RWPE1 (cell line): ENCODE results near the gene FKBP7.

Experiments
- CTCF ChIA-PET: fragments of 350-600 bp; sonication (Branson Sonifier 250); formaldehyde crosslinking; extraction: SDS; loops from one replicate; lab custom pipeline; 2021; lab: Yijun Ruan, JAX
- POLR2A ChIA-PET: fragments of 400-600 bp; formaldehyde crosslinking; extraction: SDS; loops from one replicate; lab custom pipeline; 2020; ENCODE audit warnings: antibody characterized with exemption; ENCODE audit not compliant: low non-redundant PET; lab: Yijun Ruan, JAX
- DNase-seq: peaks from one replicate; pipeline ENCODE4 v3.0.0; 2012; ENCODE audit warnings: low spot score
- H3K27ac ChIP-seq: fragments of 450-650 bp; 2 replicates; pipeline ENCODE4 v1.5.1; 2017
- TF ChIP-seq, protein P1 (sequence below): fragments of 450-650 bp; conservative IDR thresholded peaks from 2 replicates; pipeline ENCODE4 v1.5.1; 2017; ENCODE audit warnings: low read depth, mild to moderate bottlenecking

The FKBP7 gene

DNA sequence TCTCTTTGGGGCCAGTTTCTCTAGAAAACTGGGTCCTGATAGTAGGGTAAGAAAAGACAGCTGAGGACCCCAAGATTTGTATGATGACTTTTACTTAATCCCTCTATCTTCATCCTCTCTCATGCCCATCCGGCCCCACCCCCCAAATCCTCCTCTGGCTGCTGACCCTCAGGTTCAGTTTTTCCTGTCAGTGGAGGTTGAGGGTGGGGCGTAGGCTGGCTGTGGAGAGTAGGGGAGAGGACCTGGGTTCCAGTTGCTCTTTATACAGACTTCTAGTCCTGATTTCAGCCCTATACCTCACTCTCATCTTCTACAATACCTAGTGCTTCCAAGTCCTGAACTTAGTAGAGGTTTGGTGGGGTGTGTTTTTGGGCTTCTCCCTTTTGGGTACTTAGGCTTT lies 30.2 kb upstream of the FKBP7 start:
- no peak for DNase-seq
- POLR2A ChIA-PET, result no interaction called here
- CTCF ChIA-PET, result no interaction called here
- H3K27ac ChIP-seq, result no peak overlapping the region
- TF ChIP-seq, protein P1, sequence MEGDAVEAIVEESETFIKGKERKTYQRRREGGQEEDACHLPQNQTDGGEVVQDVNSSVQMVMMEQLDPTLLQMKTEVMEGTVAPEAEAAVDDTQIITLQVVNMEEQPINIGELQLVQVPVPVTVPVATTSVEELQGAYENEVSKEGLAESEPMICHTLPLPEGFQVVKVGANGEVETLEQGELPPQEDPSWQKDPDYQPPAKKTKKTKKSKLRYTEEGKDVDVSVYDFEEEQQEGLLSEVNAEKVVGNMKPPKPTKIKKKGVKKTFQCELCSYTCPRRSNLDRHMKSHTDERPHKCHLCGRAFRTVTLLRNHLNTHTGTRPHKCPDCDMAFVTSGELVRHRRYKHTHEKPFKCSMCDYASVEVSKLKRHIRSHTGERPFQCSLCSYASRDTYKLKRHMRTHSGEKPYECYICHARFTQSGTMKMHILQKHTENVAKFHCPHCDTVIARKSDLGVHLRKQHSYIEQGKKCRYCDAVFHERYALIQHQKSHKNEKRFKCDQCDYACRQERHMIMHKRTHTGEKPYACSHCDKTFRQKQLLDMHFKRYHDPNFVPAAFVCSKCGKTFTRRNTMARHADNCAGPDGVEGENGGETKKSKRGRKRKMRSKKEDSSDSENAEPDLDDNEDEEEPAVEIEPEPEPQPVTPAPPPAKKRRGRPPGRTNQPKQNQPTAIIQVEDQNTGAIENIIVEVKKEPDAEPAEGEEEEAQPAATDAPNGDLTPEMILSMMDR, result no peak

DNA sequence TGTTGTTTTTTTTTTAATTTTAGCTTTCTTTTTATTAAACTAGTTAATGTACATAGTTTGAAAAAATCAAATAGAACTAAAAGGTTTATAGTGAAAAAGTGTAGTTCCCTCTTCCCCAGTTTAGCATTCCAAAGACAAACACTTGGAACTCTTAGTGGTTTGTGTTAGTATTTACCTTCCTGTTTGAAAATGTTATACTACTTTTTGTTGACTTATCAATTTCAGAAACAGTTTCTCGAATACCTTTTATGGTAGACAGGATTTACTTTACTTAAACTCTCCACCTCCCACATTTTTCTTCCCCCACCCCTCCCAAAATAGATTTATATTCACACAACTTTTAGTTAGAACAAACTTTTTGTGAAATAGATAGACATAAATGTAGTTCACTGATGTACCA lies 28.5 kb upstream of the FKBP7 start:
- POLR2A ChIA-PET, result no interaction called here

DNA sequence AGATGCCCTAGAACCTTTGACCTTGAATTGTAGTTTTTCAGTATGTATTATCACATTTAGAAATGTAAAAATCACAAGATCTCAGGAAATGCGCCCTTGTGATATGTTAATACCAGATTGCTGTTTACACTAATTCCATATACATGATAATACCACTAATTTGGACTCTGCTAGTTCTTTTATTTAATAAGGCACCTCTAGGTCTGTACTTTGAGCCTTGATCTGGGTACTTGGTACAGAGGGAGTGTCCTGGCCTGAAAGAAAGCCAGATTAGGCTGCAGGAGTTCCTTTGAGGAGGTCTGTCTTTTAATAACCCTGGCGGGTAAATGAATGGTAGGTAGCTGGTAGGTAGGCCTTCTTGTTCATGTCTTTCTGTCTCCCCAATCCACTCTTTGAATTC lies 28.1 kb upstream of the FKBP7 start:
- CTCF ChIA-PET, result no interaction called here
- DNase-seq, result no peak
- TF ChIP-seq, protein P1, result no peak
- H3K27ac ChIP-seq, result no peak overlapping the region
- POLR2A ChIA-PET, result no interaction called here

More for the DNA sequence above, 28.5 kb upstream of the FKBP7 start:
- TF ChIP-seq, protein P1, result no peak
- CTCF ChIA-PET, result no interaction called here
- DNase-seq, result no peak
- H3K27ac ChIP-seq, result no peak overlapping the region

DNA sequence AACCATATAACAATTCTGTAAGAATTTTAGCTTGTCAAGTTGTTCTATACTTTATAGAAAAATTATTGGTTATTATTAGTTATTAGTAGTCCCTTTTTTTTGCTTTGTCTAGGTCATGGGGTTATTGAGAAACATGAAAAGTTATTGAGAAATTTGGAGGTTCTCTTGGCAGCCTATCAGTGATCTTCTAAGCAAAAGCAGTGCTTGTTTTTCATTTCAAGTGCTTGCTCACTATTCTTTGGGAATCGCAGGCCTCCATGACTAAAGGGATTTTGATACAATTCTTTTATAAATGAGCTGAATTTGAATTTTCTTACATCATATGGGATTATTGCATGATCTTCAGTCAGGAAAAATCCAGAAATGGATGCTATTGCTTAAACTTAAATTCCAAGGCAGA lies 27.7 kb upstream of the FKBP7 start:
- ChIA-PET POLR2A (no interaction called here), CTCF (no interaction called here)
- TF ChIP-seq, protein P1, result no peak
- H3K27ac ChIP-seq, result no peak overlapping the region
- no peak for DNase-seq

DNA sequence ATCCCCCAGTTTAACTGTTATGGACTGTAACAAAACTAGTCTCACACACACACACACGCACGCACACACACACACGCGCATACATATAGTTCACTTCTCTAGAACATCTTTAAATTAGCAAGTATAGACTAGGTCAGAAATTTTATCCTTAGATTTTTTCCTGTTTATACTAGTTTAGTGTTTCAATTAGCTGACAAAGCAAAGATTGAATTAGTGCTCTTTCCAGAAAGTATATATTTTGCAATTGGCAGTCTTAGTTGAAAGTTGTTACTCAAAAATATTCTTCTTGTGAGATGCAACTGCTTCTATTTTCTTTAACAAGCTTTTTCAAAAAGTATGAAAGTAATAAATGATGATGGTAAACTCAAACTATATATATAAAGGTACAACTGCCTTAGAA lies 24.4 kb upstream of the FKBP7 start:
- CTCF ChIA-PET, result interaction anchor here (0.9 kb wide), 1 partner anchor 13 kb away, joined by 3 read pairs; no protein-coding TSS in a partner anchor
- POLR2A ChIA-PET, result no interaction called here
- TF ChIP-seq, protein P1, result no peak

DNA sequence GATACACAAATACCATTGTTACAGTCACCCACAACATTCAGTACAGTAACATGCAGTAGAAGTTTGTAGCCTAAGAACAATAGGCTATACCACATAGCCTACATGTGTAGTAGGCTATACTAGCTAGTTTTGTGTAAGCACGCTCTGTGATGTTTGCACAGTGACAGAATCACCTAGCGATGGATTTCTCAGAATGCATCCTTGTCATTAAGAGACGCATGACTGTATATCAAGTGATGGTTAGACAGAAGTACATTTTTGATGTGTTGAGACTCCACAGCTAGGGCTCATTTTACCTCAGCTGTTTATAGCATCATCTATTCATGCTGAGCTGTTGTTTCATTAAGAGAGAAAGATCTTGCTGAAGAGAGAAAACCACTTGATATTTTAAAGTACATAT lies 21.2 kb upstream of the FKBP7 start:
- POLR2A ChIA-PET, result no interaction called here
- CTCF ChIA-PET, result no interaction called here
- no peak overlapping the region for H3K27ac ChIP-seq
- no peak for DNase-seq
- TF ChIP-seq, protein P1, result no peak

More for the DNA sequence above, 24.4 kb upstream of the FKBP7 start:
- H3K27ac ChIP-seq, result no peak overlapping the region
- DNase-seq, result no peak
